Suppressor macrophage (primary cell): ENCODE data around the gene PLA2R1.
A peak's percentile ranks its signal among the peaks of the same experiment; 100 is the strongest.

Experiments used
- DNase-seq, 4 experiments: peaks; one replicate each; pipeline ENCODE4 v3.0.0-alpha.2; 2020 to 2022

PLA2R1 gene

DNA sequence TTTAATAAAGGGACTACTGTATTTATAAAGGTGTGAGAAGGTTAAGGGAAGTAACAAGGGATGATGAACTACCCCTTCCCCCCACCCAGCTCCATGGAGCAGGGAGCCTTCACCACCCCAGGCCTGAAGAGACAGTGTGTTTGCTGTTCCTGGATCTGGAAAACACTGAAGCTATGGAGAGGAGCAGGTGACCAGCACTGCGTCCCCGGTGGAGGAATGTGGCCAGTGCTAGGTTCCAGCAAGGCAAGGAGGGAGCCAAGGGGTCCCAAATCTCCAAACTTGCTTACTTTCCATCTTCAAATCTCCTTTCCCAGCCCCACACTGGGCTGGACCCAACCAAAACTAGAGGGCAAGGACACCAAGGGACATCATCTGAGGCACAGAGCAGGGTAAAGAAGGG is 135.7 kb downstream of the PLA2R1 start:
- DNase-seq = no peak

DNA sequence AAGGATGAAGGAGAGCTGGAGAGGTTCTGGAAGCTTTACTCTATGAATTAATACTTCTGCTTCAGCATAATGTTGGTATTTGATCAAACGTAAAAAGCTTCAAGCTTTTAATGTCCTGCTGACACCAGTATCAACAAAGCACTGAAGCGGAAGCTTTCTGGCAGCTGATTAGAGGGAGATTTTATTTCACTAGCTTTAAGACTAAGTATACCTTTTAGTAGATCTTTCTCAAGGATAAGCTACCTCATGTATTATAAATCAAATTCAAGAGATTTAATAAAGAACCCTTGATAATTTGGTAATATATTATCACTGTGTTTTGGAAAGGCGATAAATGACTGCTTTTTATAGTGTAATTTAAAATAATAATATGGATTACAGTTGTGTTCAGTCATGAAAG is 136.4 kb downstream of the PLA2R1 start:
- no peak for DNase-seq

DNA sequence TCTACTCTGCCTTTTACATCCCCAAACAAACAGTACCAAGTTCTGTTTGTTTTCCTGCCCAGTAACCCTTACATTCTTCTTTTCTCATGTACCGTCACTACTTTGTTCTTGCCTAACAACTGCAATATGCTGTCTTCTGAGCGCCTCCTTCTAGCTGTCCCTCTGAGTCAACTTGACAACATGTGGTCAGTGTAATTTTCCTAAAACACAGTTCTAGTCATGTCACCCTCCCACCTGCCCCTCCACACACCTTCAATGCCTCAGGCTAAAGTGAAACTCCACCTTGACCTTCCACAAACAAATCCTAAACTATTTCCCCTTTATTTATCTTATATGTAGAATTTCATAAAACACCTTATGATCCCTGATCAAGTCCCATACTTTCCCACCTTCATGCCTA is 139.9 kb downstream of the PLA2R1 start:
- no peak for DNase-seq

DNA sequence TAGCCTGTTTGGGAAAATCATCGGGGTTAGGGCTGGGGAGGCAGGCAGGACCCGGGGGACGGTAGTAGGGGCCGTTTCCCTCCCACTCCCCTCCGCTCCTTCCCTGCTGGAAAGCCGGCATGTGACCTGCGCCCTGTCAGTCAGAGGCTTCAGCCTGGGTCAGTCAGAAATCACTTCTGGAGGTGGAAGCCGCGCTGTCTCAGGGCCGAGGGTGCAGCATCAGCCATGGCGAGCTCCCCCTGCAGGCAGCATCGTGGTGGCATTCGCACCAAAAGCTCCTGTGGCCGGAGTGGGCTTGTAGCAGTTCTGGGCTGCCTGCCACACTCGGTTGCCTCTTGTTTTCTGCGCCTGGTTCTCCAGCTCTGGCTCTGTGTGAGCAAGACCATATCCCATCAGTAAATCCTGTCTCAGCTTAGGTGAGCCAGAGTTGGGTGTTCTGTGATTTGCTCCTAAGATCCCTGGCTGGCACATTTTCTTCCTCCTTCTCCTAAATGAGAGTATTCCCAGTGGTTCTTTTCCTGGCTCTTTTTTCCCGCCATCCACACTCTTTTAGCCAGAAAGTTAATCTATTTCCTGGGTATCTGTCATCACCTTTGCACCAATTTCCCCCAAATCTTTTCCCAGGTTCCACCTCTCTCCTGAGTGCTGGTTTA is 140.5 kb downstream of the PLA2R1 start:
- peak; percentile 78 to 91 (median 86) for DNase-seq

DNA sequence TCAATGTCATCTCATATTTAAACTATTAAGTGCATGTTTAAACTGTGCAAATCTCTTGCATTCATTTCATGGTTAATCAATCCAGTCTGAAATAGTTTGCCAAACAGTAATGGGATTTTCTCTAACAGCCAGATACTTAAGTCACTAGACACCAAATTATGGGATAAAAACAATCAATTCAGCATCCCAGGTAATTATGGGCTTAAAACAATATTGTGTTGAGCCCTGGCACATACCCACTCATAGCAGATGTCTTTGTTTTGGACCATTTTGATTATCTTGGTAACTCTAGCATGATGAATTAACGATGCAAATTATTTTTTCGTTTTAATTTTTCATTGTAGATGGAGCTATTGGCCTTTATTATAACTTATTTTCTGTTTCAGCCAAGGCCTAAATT is 145.9 kb downstream of the PLA2R1 start:
- DNase-seq = no peak

DNA sequence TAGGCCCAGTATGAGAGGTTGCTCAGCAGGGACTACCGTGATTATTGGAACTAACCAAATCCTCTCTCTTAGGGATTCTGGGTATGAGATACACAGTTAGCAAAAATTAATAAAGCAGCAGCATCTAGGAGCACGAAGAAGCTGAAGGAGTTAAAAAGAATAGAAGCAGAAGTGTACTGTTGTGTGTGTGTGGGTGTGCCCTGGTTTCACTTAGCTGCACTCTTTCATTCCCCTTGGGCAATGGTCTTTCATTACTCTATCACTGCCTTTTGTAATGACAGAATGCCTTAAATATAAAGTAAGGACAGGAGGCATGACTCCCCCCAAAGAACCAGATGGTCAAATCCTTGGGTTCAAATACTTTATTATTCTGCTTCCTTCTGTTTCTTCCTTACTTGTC is 148.5 kb downstream of the PLA2R1 start:
- no peak for DNase-seq

DNA sequence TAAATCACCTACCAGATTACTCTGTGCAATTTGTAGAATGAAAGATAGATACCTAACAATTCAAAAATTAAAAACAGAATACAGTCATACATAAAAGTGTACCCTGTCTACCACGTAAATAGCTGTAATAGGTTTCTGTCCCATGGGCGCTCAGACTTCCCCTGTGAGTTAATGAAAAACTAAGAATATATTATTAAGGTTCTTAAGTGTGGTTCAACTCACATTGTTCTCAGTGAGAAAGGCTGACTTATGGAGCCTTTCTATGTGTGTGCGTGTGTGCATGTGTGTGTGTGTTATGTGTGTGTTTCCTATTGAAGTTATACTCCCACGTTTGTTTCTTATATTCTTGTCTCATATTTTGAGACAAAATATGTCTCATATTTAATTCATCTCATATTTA is 149.8 kb downstream of the PLA2R1 start:
- DNase-seq = no peak

DNA sequence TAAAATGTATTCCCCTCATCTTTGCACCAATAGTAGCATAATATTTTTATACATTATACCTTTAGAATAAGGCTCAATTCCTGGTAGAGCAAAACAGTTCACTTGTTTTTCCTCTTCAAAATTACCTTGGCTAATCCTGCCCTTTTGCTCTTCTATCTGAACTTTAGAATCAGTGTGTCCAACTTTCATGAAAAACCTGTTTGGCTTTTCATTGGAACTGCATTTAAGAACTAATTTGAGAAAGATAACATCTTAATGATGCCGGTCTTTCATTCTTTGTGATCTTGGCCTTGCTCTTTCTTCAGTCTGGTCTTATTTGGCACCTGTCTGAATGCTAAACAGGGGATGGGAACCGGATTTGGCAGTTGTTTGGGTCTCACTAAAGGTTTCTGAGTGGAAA is 151.5 kb downstream of the PLA2R1 start:
- DNase-seq = no peak

DNA sequence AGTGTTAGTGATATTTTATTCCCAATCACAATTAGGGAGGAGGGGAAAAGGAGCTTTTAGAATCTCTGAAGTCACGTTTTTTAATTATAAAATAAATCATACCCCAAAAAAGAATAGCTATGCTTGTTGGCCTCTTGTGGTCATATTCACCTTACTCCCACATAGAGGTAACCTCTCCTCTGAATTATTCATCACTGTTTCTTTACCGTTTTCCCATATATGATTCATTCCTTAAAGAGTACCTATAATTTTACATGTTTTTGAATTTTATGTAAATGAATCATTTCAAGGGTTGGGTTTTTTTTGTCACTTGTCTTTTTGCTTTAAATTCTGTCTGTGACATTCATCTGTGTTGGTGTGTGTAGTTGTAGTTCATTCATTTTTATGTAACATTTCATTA is 153.8 kb downstream of the PLA2R1 start:
- DNase-seq = no peak

DNA sequence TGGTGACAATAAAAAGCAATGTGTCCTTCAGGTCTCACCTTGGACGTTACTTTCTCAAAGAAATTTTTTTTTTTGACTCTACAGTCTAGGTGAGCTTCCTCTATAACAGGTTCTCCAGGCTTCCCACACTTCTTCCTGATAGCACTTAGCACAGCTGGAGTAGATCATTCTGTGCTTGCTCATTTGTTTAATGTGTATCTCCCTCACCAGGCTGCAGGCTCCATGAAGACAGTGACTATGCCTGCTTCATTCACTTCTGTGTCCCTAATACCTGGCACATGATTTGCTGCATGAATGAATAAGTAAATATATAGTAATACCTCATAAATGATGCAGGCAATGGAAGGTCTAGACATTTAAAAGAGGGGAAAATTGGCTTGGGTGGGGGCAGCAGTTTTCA is 154.5 kb downstream of the PLA2R1 start:
- DNase-seq = no peak

DNA sequence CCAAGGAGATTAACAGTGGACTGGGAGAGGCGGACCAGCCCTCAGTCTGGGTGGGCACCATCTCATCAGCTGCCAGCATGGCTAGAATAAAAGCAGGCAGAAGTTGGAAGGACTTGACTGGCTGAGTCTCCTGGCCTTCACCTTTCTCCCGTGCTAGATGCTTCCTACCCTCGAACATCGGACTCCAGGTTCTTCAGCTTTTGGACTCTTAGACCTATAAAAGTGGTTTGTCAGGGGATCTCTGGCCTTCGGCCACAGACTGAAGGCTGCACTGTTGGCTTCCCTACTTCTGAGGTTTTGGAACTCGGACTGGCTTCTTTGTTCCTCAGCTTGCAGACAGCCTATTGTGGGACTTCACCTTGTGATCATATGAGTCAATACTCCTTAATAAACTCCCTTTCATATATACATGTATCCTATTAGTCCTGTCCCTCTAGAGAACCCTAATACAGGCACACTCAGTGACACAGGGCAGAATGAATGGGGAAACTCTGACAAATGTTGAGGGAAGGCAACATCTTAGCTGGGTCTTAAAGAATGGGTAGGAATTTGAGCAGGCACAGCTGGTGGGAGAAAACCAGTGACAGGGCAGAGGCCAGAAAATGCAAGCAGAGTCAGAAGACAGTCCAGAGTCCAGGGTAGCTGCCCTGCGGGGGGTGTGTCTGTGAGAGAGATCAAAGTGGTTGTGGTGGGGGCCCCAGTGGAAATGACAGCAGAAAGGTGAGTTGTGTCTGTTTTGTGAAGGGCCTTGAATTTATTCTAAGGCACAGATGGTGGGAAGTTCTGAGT is 156.3 kb downstream of the PLA2R1 start:
- DNase-seq = no peak

DNA sequence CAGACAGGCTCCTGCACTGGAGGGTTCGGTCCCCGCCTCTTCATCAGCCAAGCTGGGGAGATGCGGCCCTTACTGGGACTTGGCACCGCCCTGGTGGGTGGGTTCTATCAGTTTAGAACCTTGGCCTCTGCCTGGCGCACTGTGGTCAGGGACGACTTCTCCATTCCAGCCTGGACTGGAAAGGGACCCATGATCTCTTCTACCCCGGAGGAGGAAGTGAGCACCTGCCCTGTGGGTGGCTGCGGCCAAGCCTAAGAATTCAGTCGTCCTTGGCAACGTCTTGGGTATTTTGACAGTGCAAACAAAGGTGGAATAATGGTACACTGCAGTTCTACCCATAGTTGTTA is 157.5 kb downstream of the PLA2R1 start:
- peak; percentile 80 to 91 (median 89) for DNase-seq

DNA sequence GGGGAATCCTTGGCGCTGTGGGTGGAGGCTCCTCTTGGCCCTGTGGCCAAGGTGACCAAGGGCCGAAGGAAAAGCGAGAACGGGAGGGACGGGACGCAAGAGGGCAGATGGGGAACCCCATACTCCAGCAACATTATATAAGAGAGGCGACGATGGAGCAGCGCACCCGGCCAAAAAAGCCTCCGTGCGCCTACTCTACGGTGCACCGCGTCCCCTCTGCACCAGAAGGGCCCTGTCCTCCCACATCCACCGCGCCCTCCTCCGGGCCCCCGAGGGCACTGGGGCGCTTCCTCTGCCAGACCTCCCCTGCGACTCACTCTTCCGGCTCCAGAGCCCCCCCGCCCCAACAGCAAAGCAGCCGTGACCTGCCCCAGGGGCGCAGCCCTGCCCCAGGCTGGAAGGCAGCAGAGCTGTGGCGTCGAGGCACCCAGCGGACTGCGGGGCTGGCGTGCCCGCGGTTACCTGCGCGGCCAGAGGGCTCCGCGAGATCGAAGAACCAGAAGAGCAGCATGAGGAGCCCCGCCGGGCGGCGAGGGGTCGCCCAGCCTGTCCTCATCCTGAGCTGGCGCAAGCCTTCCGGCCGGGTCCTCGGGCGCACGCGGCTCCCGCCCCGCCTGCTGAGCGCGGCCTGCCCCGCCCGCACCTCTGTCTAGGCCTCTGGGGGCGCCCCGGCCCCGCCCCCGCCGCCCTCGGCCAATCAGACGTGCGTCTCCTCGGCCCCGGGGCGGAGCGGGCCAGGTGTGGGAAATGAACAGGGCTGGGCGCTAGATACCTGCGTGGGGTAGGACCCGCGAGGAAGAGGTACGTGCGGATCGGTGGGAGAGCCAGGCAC is 158.1 kb downstream of the PLA2R1 start, which contains the start of gene LY75:
Gene LY75, minus strand, starts transcription at position 630 of the 832 bp plus-strand sequence.
- peak; percentile 57 to 88 (median 70) for DNase-seq

DNA sequence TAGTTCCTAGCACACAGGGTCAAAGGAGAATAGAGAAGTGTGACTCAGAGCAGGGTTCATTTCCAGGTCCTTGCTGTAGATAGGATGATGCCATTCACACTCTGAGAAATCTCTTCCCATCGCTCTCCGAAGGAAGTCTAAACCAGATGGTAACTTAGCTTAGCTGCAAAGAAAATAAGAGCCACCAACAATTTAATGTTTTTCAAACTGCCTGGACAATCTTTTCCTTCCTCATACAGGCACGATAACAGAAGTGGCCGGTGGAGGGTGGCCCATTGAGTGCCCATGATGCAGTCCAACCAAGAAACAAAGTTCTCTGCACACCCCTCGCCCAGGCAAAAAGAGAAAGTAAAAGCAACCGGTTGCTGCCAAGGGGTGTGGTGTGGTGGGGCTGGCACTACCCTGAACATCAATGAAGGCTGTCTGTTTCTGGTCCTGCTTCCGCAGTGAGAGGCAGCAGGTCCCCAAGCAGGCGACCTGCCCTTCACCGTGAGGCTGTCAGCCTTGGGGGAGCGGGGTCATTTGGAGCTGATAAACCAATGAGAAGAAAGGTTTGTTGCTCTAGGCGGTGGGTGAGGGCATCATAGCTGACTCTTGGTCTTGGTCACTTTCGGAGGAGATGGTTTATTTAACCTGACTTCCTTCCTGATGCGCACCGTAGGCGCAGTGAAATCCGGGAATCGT is 158.8 kb downstream of the PLA2R1 start:
- DNase-seq = peak; percentile 67 to 87 (median 77)

DNA sequence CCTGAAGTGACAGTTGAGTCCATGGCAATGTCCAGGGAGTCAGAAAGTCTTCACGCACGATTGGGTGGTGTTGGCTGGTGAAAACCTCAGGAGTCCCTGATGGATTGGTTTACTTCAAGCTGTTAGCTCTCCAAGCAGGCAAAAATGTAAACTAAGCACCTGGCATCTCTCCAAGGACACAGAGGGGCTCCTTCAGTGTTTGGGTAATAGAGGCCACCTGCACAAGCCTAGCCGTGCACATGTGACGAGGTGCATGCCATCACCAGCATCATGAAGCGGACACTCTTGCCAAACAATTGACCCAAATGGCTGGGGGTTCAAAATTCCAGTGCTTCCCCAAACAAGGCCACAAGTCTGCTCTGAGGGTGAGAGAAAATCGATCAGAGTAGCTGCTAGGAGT is 159.7 kb downstream of the PLA2R1 start:
- DNase-seq = no peak

DNA sequence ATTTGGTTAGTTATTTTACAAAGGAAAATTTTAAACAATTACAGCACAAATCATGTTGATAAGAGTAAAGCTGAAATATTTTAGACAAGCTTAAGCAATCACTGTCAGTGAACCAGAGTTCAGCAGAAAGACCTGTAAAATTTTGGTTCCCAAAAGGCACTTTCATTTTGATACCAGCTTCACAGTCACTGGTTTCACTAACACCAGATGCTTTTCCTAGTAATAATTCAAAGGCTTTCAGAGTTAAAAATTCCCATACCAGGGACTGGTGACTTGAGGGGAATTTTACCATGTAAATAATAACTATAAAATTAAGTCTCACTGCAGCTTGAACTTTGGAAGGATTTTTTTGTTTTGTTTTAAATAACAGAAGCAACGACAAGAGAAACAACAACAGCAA is 162.1 kb downstream of the PLA2R1 start:
- DNase-seq = no peak

DNA sequence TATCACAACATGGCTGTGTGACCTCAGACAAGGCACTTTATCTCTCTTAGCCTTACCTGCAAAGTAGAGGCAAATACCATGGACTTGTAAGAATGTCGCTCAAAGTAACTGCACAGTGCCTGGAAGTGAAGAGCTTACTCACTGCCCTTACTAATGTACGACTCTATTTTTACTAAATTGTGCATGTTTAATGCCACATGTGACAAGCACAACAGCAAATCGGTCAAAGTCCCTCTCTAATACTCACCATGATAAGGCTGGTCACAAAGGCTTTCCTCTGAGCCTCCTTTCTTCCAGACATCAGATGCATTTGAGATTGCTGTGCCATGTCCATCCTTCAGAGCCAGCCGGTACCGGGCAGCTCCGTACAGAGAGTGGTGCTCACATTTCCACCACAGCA is 164.0 kb downstream of the PLA2R1 start:
- DNase-seq = no peak

DNA sequence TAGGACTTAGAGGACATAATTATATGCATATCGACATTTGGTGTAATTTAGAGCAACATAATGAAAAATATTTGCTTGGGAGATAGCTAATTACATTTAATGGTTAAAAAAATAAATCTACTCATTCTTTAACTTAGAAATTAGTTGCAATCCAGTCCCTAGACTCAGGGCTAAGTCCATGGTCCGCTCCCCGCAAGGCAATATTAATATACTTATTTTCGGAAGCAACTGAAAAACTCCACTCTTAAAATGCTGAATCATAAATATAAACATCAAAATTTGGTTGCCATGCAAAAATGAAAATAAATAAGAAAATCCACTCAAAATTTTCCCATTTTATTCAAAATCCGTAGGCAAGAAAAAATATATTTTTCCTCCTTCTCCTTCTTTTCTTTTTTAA is 164.7 kb downstream of the PLA2R1 start:
- no peak for DNase-seq

DNA sequence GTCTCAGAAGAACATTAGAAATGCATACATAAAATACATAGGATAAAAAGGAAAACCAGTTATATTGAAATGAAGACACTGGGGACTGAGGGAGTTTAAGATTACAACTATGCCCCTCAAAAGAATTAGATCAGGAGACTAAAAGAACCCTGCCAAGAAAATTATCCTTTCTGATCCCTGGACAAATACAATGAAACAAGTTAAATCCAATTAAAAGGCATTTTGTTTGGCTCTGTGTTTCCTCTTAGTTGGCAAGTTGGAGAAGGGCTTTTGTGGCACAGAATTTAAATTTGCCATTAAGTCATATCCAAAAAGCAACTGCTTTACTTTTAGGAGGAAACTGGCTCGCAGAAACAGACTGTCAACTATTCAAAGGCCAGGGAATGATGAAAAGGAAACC is 165.3 kb downstream of the PLA2R1 start:
- DNase-seq = no peak

DNA sequence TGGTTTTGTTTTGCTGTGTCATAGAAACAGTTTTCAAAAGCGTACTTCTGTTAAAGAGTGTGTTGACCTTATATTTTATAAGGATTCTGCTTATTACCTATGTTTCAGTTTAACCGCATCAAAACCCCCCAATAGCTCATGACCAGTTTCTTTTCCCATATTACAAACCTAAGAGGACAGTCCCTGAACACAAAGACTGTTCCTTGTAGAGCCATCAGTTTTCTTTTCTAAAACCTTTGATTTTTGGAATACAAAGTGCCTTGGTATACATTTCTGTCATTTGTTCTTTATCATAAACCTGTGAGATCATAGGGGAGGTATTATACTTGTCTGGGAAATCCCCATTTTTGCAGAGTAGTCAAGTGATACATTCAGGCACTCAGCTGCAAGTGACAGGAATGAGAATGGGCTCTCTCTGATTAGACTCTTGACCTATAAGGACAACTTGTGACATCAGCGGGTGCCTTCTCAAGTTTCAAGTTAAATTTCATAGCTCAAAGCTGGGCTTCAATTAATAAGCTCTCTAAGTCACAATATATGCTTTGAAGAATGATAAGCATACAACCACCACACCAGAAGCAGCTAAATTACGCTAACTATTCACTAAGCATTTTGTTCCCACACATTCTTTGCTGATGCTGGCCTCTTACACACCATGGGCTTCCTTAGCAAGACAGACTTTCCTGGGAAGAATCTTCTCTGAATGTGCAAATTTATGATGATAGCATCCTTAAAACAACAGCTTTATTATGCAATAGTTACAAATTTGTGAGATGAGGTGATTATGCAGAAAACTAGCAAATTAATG is 167.0 kb downstream of the PLA2R1 start:
- peak; percentile 19 to 59 (median 26) for DNase-seq

DNA sequence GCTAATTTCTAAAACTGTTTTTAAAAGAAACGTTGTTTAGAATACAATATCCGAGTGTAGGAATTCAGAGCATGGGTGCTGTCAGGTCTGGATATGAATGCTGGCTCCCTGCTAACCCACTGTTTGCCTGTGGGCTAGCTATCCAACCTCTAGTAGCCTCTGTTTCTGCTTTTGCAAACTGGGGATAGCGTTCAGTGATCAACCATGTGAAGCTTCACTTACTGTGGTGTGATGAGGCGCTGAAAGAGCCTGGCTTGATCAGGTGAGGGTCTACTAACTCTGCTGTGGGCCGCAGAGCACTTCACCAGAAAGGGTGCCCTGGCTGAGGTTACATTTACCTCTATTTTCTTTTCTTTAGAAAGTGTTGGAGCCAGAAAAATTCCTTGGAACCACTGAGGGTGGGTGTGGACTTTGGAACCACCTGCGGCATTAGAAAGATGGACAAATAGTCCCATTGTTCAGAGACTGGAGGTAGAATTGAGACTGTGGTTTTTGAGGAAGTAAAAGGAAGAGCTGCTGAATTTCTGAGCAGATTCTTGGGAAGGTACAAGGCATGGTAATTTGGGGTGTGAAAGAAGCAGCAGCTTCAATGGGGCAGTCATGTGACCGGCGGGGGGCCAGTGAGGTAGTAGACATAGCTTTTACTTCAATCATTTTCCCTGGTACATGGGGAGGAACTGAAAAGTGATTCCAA is 168.1 kb downstream of the PLA2R1 start:
- DNase-seq = peak in 1 of 4 experiments; percentile 24
